Left lung (tissue), 10 donors: ENCODE results near the gene FGF14. TPM values are rescaled to one million over a fixed set of nuclear protein-coding genes. Genes with fewer than 3 reads are reported as not detected.

Source experiments
- ATAC-seq: fragments of 200-7000 bp; cut with Tn5 transposase; one replicate; pipeline ENCODE4 v1.9.1; 2020; ENCODE audit warnings: moderate library complexity
- DNase-seq, 4 donors: peaks; one replicate each; pipeline ENCODE4 v3.0.0-alpha.2; 2013 to 2020
- H3K27ac ChIP-seq, 2 donors: fragments of 200-600 bp; sonication (generic) in 1 of 2; one replicate each; pipeline versions ENCODE4 v1.5.0 to v1.8.0; 2020 to 2021
- H3K27me3 ChIP-seq, 2 donors: fragments of 200-600 bp; sonication (generic) in 1 of 2; one replicate each; pipeline versions ENCODE4 v1.5.0 to v1.8.0; 2020 to 2021
- H3K36me3 ChIP-seq, 2 donors: fragments of 200-600 bp; sonication (generic) in 1 of 2; one replicate each; pipeline versions ENCODE4 v1.5.0 to v1.8.0; 2020 to 2021
- H3K4me1 ChIP-seq, 2 donors: fragments of 200-600 bp; one replicate each; pipeline ENCODE4 v1.8.0; 2021
- H3K4me3 ChIP-seq, 2 donors: fragments of 200-600 bp; sonication (generic) in 1 of 2; one replicate each; pipeline versions ENCODE4 v1.5.0 to v1.8.0; 2020 to 2021; ENCODE audit warnings: mild to moderate bottlenecking in 1 of 2
- H3K9me3 ChIP-seq, 2 donors: fragments of 200-600 bp; sonication (generic) in 1 of 2; one replicate each; pipeline versions ENCODE4 v1.5.0 to v1.8.0; 2020 to 2021
- intact Hi-C, 2 donors: fragments of 100-400 bp; cut with DNase I; formaldehyde crosslinking; loops; one replicate each; pipeline versions ENCODE4 v1.11.2 to v1.14.2; 2022
- polyA plus RNA-seq, 6 donors: library from polyadenylated mRNA; unstranded; fragments of 120-200 nt; gene quantifications; one replicate each; pipeline ENCODE4 v1.2.1, GENCODE V29; 2013; ENCODE audit not compliant: insufficient read length in 6 of 6
- total RNA-seq, 2 donors: library from RNA; stranded (reverse); fragmentation: NEBNext Ultra II Directional; extraction: Animal tissue kit (Norgen Biotek cat#: 25700); gene quantifications; one replicate each; pipeline ENCODE4 v1.2.1, GENCODE V29; 2021
- TF ChIP-seq, protein P1 (sequence below), 2 donors: fragments of 200-600 bp; sonication (generic) in 1 of 2; IDR thresholded peaks; one replicate each; pipeline versions ENCODE4 v1.5.0 to v1.8.0; 2021; ENCODE audit warnings: antibody characterized with exemption in 2 of 2
- donor health status: DM: no; HTN: yes; CAD: no.
- donor health status: DM: no; HTN: no; CAD: no.

FGF14 gene
- total and polyA plus RNA-seq, 8 donors, result 0.45 to 3.4 (median 0.78) TPM

DNA sequence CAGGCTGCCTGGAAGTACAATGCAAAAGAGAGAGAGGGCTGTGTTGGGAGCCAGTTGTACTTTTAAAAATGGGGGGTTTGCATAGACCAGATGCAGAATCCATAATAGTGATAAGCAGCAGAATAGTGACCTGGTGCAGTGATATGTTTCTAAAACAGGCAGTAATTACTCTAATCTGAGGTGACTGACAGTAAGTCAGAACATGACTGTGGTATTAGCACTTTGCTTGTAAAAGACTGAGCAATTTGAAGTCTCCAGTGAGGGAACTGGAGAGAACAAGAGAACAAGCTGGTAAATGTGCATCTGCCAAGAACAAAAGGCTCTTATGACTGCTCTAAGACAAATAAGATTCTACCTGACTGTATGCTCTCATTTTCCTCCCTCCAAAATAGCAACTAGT is 565.9 kb downstream of the FGF14 start:
- no peak overlapping the region for H3K4me3 ChIP-seq
- ATAC-seq, result no peak

DNA sequence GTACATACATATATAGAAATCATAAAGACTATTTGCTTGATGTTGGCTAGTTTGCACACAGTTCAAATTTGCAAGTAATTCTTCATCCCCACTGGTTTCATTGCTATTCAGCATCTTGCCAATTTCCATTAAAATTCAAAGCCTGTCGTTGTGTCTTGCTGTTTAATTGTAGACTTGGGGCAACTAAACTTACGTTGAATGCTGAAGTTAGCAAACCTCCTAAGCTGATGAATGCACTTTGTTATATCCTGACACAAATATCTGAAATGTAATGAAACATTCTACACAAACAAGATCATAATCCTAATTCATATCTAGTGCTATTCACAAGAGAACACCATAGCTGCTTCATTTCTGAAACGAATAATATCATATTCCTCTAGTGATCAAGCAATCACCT is 568.2 kb downstream of the FGF14 start:
- TF ChIP-seq, protein P1, sequence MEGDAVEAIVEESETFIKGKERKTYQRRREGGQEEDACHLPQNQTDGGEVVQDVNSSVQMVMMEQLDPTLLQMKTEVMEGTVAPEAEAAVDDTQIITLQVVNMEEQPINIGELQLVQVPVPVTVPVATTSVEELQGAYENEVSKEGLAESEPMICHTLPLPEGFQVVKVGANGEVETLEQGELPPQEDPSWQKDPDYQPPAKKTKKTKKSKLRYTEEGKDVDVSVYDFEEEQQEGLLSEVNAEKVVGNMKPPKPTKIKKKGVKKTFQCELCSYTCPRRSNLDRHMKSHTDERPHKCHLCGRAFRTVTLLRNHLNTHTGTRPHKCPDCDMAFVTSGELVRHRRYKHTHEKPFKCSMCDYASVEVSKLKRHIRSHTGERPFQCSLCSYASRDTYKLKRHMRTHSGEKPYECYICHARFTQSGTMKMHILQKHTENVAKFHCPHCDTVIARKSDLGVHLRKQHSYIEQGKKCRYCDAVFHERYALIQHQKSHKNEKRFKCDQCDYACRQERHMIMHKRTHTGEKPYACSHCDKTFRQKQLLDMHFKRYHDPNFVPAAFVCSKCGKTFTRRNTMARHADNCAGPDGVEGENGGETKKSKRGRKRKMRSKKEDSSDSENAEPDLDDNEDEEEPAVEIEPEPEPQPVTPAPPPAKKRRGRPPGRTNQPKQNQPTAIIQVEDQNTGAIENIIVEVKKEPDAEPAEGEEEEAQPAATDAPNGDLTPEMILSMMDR (IDR thresholded peaks at IDR 0.05), result no peak
- H3K4me3 ChIP-seq, result no peak overlapping the region
- ATAC-seq (no peak), DNase-seq (no peak)
- no peaks in the 10 kb centered on the region for H3K27me3 ChIP-seq
- no peaks in the 10 kb centered on the region for H3K4me1 ChIP-seq
- no peak overlapping the region for H3K27ac ChIP-seq
- H3K36me3 ChIP-seq, result no peaks in the 10 kb centered on the region
- H3K9me3 ChIP-seq, result no peaks in the 10 kb centered on the region
- intact Hi-C loops, result no loop called here

More for the DNA sequence above, 565.9 kb downstream of the FGF14 start:
- Histone ChIP-seq H3K27ac (no peak overlapping the region), H3K36me3 (no peaks in the 10 kb centered on the region), H3K9me3 (no peaks in the 10 kb centered on the region), H3K27me3 (no peaks in the 10 kb centered on the region), H3K4me1 (no peaks in the 10 kb centered on the region)
- TF ChIP-seq, protein P1 (IDR thresholded peaks at IDR 0.05), result no peak
- intact Hi-C loops, result no loop called here
- no peak for DNase-seq

DNA sequence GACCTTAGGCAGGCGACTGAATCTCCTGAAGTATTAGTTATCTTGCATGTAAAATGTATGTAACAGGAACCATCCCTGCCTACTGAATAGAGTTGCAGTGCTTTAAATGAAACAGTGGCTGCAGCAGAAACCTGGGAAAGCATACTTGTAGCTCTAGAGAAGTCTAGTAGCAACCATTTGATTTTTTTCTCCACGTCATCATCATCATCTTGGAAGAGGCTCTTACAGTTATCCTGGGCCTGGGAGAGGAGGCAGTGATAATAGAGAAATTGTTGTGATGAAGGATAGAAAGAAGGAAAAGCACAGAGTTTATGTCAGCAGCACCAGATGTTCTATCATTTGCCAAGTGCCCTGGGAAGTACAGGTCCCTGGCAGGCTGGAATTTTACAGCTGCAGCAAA is 571.8 kb downstream of the FGF14 start:
- Histone ChIP-seq H3K4me1 (no peaks in the 10 kb centered on the region), H3K9me3 (no peaks in the 10 kb centered on the region), H3K27ac (no peak overlapping the region), H3K4me3 (no peak overlapping the region), H3K36me3 (no peaks in the 10 kb centered on the region), H3K27me3 (no peaks in the 10 kb centered on the region)
- no peak for DNase-seq
- ATAC-seq, result no peak
- intact Hi-C loops, result no loop called here
- TF ChIP-seq, protein P1 (IDR thresholded peaks at IDR 0.05), result no peak

DNA sequence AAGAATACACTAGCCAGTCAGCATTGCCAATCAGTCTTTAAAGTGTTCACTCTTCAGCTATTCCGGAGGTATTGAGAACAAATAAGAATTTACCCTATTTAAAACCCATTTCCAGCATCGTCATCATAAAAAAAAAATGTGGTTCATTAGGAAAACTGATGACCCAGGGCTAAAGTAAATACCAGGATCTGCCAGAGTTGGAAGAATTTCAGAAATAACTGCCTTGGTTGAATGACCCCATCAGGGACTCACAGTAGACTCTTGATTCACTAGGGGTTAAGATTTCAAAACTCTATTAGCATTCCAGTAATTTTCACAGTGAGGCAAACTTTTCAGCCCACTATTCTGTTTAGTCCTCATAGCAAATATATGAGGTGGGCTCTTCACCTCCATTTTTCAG is 572.4 kb downstream of the FGF14 start:
- no peaks in the 10 kb centered on the region for H3K9me3 ChIP-seq
- no peaks in the 10 kb centered on the region for H3K4me1 ChIP-seq
- no peak overlapping the region for H3K27ac ChIP-seq
- TF ChIP-seq, protein P1 (IDR thresholded peaks at IDR 0.05), result no peak
- H3K36me3 ChIP-seq, result no peaks in the 10 kb centered on the region
- H3K4me3 ChIP-seq, result no peak overlapping the region
- intact Hi-C loops, result no loop called here
- DNase-seq (no peak), ATAC-seq (no peak)
- no peaks in the 10 kb centered on the region for H3K27me3 ChIP-seq

DNA sequence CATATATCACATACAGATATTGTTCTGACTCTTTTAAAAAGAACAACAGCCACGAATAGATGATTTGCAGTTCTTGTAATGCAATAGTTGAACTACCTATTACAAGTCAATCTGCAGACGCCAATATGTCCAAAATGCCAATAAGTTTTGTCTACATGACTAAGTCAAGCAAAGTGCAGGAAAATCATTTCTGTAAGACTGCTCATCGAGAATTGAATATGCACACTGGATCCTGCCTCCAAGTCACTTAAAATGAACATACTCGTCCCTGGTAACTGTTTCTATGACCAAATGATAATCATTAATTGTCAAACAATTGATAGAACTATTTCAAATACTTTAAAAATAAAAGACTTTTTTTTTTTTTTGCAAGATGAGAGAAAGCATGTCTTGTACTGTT is 573.7 kb downstream of the FGF14 start:
- ATAC-seq (no peak), DNase-seq (no peak)
- Histone ChIP-seq H3K36me3 (no peaks in the 10 kb centered on the region), H3K27ac (no peak overlapping the region), H3K27me3 (no peaks in the 10 kb centered on the region), H3K4me1 (no peaks in the 10 kb centered on the region), H3K4me3 (no peak overlapping the region), H3K9me3 (no peaks in the 10 kb centered on the region)
- TF ChIP-seq, protein P1 (IDR thresholded peaks at IDR 0.05), result no peak
- intact Hi-C loops, result no loop called here
